ENCODE data around the gene B2M. TPM values are rescaled to one million over a fixed set of nuclear protein-coding genes. Genes with fewer than 3 reads are reported as not detected.

Gene B2M
- total RNA-seq, 4 donors from 2014 or later = 2,244 to 13,999 (median 5,894) TPM

GRCh38 chr15:44666210-44667038 is 44.9 kb upstream of the B2M start:
- TF ChIP-seq POLR2A (IDR thresholded peaks at IDR 0.05) = no peak
- no peak for TF ChIP-seq CTCF (IDR thresholded peaks at IDR 0.05)

GRCh38 chr15:44667039-44667360 is 44.3 kb upstream of the B2M start:
- Histone ChIP-seq H3K27ac (peak overlapping the region in 3 of 4 donors; percentile 47 to 71 (median 54)), H3K4me1 (peaks cover 0 to 12% (median 7%) of the 10 kb centered on the region in 4 donors), H3K36me3 (no peaks in the 10 kb centered on the region), H3K4me3 (no peak overlapping the region), H3K9me3 (no peaks in the 10 kb centered on the region), H3K27me3 (no peaks in the 10 kb centered on the region)
- TF ChIP-seq POLR2A (IDR thresholded peaks at IDR 0.05) (no peak), CTCF (IDR thresholded peaks at IDR 0.05) (no peak)
- no peak for DNase-seq

More at GRCh38 chr15:44666210-44667038, 44.9 kb upstream of the B2M start:
- H3K9me3 ChIP-seq = no peaks in the 10 kb centered on the region
- H3K36me3 ChIP-seq = no peaks in the 10 kb centered on the region
- DNase-seq = peak in 1 of 3 donors; percentile 40
- peaks cover 0 to 12% (median 8%) of the 10 kb centered on the region in 4 donors for H3K4me1 ChIP-seq
- no peaks in the 10 kb centered on the region for H3K27me3 ChIP-seq
- no peak overlapping the region for H3K4me3 ChIP-seq
- peak overlapping the region; percentile 4 to 71 (median 50) for H3K27ac ChIP-seq

DNA sequence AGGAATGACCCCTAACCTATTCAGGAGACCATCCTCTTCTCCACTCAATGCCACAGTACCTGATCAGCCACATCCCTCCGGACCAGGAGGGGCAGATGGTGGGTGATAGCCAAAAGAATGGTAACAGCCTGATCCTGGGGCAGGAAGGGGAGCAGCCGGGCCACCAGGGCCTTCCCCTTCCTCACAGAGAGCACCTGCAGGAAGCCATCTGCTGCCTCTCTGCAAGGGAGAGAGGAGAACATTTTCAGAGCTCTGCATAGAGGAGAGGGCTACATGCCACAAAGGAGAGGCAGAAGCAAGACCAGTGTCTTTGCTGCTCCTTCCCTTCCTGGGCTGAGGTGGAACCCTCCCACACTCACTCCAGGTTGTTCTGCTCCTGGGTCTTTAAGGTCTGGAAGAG is 42.4 kb upstream of the B2M start:
- Histone ChIP-seq H3K4me3 (no peak overlapping the region), H3K4me1 (peaks cover 0 to 12% (median 6%) of the 10 kb centered on the region in 4 donors), H3K27ac (peak overlapping the region in 1 of 4 donors; percentile 71), H3K9me3 (no peaks in the 10 kb centered on the region), H3K36me3 (no peaks in the 10 kb centered on the region), H3K27me3 (no peaks in the 10 kb centered on the region)
- peak in 1 of 3 donors; percentile 51 for DNase-seq
- TF ChIP-seq POLR2A (IDR thresholded peaks at IDR 0.05) = no peak
- TF ChIP-seq CTCF (IDR thresholded peaks at IDR 0.05) = no peak

GRCh38 chr15:44670087-44670950 is 41.0 kb upstream of the B2M start:
- peak in 1 of 3 donors; percentile 43 for DNase-seq
- Histone ChIP-seq H3K27me3 (no peaks in the 10 kb centered on the region), H3K4me3 (no peak overlapping the region), H3K9me3 (no peaks in the 10 kb centered on the region), H3K4me1 (peaks cover 0 to 12% (median 5%) of the 10 kb centered on the region in 4 donors), H3K27ac (peak overlapping the region in 1 of 4 donors; percentile 71), H3K36me3 (no peaks in the 10 kb centered on the region)
- no peak for TF ChIP-seq CTCF (IDR thresholded peaks at IDR 0.05)
- TF ChIP-seq POLR2A (IDR thresholded peaks at IDR 0.05) = no peak

DNA sequence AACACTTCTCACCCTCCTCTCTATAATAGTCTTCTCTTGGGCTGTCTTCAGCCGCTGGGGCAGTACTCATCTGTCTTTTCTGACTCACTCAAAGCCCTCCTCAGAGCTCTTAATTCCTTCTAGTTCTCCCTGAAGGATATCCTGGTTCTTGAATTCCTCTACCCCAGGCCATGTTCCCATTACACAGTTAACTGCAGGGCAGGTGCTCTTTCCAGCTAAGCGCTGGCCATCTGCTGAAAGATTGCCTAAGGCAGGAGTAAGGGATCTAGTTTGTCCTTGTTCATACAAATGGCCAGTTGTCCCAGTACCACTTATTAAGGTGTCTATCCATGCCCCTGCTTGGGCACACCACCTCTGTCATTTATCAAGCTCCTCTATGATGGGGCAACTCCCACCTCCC is 37.7 kb upstream of the B2M start:
- no peaks in the 10 kb centered on the region for H3K9me3 ChIP-seq
- H3K27me3 ChIP-seq = no peaks in the 10 kb centered on the region
- no peak for TF ChIP-seq POLR2A (IDR thresholded peaks at IDR 0.05)
- TF ChIP-seq CTCF (IDR thresholded peaks at IDR 0.05) = no peak
- H3K4me3 ChIP-seq = no peak overlapping the region
- H3K36me3 ChIP-seq = no peaks in the 10 kb centered on the region
- no peak for DNase-seq
- H3K27ac ChIP-seq = no peak overlapping the region
- peaks cover 0 to 24% (median 10%) of the 10 kb centered on the region in 4 donors for H3K4me1 ChIP-seq

All from Peyer's patch (tissue), 4 donors.